PC-9 (cell line): ENCODE data around the gene SCGB3A1. TPM values are rescaled to one million over a fixed set of nuclear protein-coding genes. Genes with fewer than 3 reads are reported as not detected.

Experiments used
- BruUV-seq: library from RNA; stranded (reverse); fragments of 400-500 nt; replicated peaks from 2 replicates; lab custom pipeline; 2021; lab: Mats Ljungman, UMichigan
- CTCF ChIA-PET: fragments of 300-600 bp; sonication (Branson Sonifier 250); formaldehyde crosslinking; loops from one replicate; lab custom pipeline; 2022; ENCODE audit warnings: antibody characterized with exemption; lab: Charles Lee
- POLR2A ChIA-PET: fragments of 300-600 bp; sonication (Branson Sonifier 250); formaldehyde crosslinking; loops from one replicate; lab custom pipeline; 2022; ENCODE audit warnings: antibody characterized with exemption; ENCODE audit not compliant: unreplicated experiment; lab: Charles Lee
- DNase-seq, 2 experiments: peaks; one replicate each; pipeline versions ENCODE4 v3.0.0 to v3.0.0-alpha.2; 2015 to 2022; ENCODE audit warnings: mixed read lengths in 1 of 2
- H2AFZ ChIP-seq: fragments of 200-600 bp; sonication (generic); 2 replicates; pipeline ENCODE4 v1.8.1; 2017; ENCODE audit warnings: antibody characterized with exemption
- H3F3A ChIP-seq: fragments of 200-600 bp; sonication (generic); 2 replicates; pipeline ENCODE4 v1.8.1; 2017; ENCODE audit warnings: antibody characterized with exemption, mild to moderate bottlenecking, low read depth; ENCODE audit not compliant: insufficient read depth
- H3K27ac ChIP-seq: fragments of 200-600 bp; sonication (generic); 2 replicates; pipeline ENCODE4 v1.6.1; 2016; ENCODE audit warnings: mixed run types
- H3K27me3 ChIP-seq: fragments of 200-600 bp; sonication (generic); 2 replicates; pipeline ENCODE4 v1.6.1; 2016; ENCODE audit warnings: low read depth, mixed run types; ENCODE audit not compliant: insufficient read depth
- H3K36me3 ChIP-seq: fragments of 200-600 bp; sonication (generic); 2 replicates; pipeline ENCODE4 v1.6.1; 2016; ENCODE audit warnings: low read depth, mixed run types
- H3K4me1 ChIP-seq: fragments of 200-600 bp; sonication (generic); replicated peaks from 2 replicates; pipeline ENCODE4 v1.6.1; 2016; ENCODE audit warnings: mixed run types; ENCODE audit not compliant: insufficient read depth
- H3K4me2 ChIP-seq: fragments of 200-600 bp; sonication (generic); 2 replicates; pipeline ENCODE4 v1.6.1; 2017; ENCODE audit warnings: mixed run types
- H3K4me3 ChIP-seq: fragments of 200-600 bp; sonication (generic); 2 replicates; pipeline ENCODE4 v1.6.1; 2016; ENCODE audit warnings: mixed run types
- H3K79me2 ChIP-seq: fragments of 200-600 bp; sonication (generic); 2 replicates; pipeline ENCODE4 v1.6.1; 2017; ENCODE audit warnings: low read depth, mixed run types
- H3K9me2 ChIP-seq: fragments of 200-600 bp; sonication (generic); 2 replicates; pipeline ENCODE4 v1.8.1; 2017; ENCODE audit warnings: mild to moderate bottlenecking; ENCODE audit not compliant: insufficient read depth
- H3K9me3 ChIP-seq: fragments of 200-600 bp; sonication (generic); 2 replicates; pipeline ENCODE4 v1.8.1; 2016; ENCODE audit warnings: low read depth; ENCODE audit not compliant: insufficient read depth
- H4K20me1 ChIP-seq: fragments of 200-600 bp; sonication (generic); 2 replicates; pipeline ENCODE4 v1.8.1; 2017; ENCODE audit not compliant: insufficient read depth
- EZH2 ChIP-seq: fragments of 200-600 bp; sonication (generic); IDR thresholded peaks from 2 replicates; pipeline ENCODE4 v1.8.0; 2017; ENCODE audit warnings: antibody characterized with exemption, low read depth
- intact Hi-C: fragments of 100-400 bp; cut with micrococcal nuclease; formaldehyde crosslinking; loops from one replicate; pipeline ENCODE4 v1.10.0; 2022; ENCODE audit not compliant: unreplicated experiment
- total RNA-seq: library from RNA; stranded (reverse); gene quantifications from 2 replicates; pipeline ENCODE4 v1.2.3, GENCODE V29; 2021
- TF ChIP-seq, protein P1 (sequence below): fragments of 200-600 bp; sonication (generic); conservative IDR thresholded peaks from 2 replicates; pipeline ENCODE4 v1.6.1; 2017; ENCODE audit warnings: mixed run types, antibody characterized with exemption, mild to moderate bottlenecking, moderate library complexity

SCGB3A1 gene
- total RNA-seq, 1 experiment from 2014 or later: not detected

DNA sequence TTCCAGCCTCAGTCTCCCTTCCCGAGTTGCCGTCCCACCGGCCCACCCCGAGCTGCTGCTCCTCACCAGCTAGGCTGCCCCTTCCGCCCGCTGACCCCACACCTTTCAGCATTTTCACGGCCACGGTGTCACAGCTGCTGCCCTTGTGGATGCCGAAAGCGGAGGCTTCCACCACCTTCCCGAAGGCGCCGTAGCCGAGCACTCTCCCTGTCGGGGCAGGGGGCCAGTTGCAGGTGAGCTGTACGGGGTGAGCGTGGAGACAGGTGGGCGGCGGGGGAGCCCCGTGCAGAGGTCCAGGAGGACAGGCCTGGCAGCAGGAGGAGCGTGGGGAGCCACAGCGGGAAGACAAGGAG is 28.2 kb upstream of the SCGB3A1 start:
- Histone ChIP-seq H2AFZ (no peak overlapping the region), H3K9me2 (no peaks in the 10 kb centered on the region), H3K9me3 (no peaks in the 10 kb centered on the region), H4K20me1 (no peaks in the 10 kb centered on the region), H3K27me3 (peaks cover 33% of the 10 kb centered on the region), H3K4me2 (no peak overlapping the region), H3K27ac (no peak overlapping the region), H3K36me3 (no peaks in the 10 kb centered on the region), H3K79me2 (no peaks in the 10 kb centered on the region), H3K4me1 (no peaks in the 10 kb centered on the region), H3F3A (no peaks in the 10 kb centered on the region), H3K4me3 (no peak overlapping the region)
- ChIA-PET POLR2A (no interaction called here), CTCF (no interaction called here)
- no peak for TF ChIP-seq EZH2
- TF ChIP-seq, protein P1, sequence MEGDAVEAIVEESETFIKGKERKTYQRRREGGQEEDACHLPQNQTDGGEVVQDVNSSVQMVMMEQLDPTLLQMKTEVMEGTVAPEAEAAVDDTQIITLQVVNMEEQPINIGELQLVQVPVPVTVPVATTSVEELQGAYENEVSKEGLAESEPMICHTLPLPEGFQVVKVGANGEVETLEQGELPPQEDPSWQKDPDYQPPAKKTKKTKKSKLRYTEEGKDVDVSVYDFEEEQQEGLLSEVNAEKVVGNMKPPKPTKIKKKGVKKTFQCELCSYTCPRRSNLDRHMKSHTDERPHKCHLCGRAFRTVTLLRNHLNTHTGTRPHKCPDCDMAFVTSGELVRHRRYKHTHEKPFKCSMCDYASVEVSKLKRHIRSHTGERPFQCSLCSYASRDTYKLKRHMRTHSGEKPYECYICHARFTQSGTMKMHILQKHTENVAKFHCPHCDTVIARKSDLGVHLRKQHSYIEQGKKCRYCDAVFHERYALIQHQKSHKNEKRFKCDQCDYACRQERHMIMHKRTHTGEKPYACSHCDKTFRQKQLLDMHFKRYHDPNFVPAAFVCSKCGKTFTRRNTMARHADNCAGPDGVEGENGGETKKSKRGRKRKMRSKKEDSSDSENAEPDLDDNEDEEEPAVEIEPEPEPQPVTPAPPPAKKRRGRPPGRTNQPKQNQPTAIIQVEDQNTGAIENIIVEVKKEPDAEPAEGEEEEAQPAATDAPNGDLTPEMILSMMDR: no peak
- no peak for DNase-seq
- BruUV-seq: no TSS peak
- intact Hi-C loops: no loop called here

DNA sequence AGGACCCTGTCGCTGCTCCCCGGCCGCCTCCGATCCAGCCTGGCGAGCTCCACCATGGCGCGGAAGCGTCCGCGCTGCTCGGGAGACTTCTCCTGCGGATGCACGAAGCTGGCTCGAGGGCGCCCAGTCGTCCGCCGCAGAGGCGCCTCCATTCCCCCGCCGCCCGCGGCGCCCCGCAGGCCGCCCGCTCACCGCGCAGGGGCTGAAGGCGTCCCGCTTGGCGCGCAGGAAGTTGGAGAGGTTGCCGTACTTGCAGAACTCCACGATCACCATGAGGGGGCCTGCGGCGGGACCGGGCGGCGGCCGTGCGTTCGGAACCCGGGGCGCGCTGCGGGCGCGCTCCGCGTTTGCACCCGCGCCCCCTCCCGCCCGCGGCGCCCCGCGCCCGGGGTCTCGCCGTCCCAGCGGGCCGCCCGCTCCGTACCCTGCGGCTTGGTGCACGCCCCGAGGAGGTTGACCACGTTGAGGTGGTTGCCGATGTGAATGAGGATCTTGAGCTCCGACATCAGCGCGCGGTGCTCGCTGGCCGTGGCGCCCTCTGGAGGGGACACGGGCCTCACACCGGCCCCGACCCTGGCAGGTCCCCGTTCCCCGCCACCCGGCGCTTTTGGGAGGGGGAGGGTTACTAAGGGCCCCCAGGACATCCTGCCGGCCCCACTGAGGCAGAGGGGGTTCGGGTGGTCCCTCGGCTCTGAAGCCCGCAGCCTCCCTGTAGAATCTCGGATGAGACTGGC is 27.7 kb upstream of the SCGB3A1 start:
- Histone ChIP-seq H3F3A (no peaks in the 10 kb centered on the region), H3K27ac (no peak overlapping the region), H3K9me2 (no peaks in the 10 kb centered on the region), H3K27me3 (peaks cover 31% of the 10 kb centered on the region), H3K79me2 (no peaks in the 10 kb centered on the region), H3K36me3 (no peaks in the 10 kb centered on the region), H3K4me1 (no peaks in the 10 kb centered on the region), H4K20me1 (no peaks in the 10 kb centered on the region), H3K4me2 (no peak overlapping the region), H2AFZ (no peak overlapping the region), H3K9me3 (no peaks in the 10 kb centered on the region), H3K4me3 (no peak overlapping the region)
- ChIA-PET CTCF (no interaction called here), POLR2A (no interaction called here)
- no peak for DNase-seq
- no peak for TF ChIP-seq EZH2
- TF ChIP-seq, protein P1: no peak
- no TSS peak for BruUV-seq
- intact Hi-C loops: no loop called here

DNA sequence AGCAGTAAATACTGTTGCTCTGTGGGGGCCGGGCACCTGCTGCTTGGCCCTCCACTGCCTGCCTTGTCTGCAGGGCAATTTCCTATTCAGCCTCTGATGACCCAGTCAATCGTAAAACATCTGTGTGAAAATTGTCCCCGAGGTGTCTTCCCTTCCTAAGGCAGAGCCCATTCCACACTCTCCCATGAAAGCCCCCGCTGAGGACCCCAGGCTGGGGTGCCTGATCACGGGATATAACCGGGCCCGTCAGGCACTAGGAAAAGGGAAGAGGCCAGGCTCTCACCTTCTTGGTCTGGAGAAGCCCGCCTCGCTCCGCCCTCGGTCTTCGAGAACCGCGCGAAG is 27.2 kb upstream of the SCGB3A1 start:
- no peak for DNase-seq
- Histone ChIP-seq H3F3A (no peaks in the 10 kb centered on the region), H3K4me2 (no peak overlapping the region), H3K4me1 (no peaks in the 10 kb centered on the region), H3K36me3 (no peaks in the 10 kb centered on the region), H2AFZ (no peak overlapping the region), H3K27me3 (peaks cover 36% of the 10 kb centered on the region), H3K27ac (no peak overlapping the region), H3K79me2 (no peaks in the 10 kb centered on the region), H3K4me3 (no peak overlapping the region), H3K9me3 (no peaks in the 10 kb centered on the region), H3K9me2 (no peaks in the 10 kb centered on the region), H4K20me1 (no peaks in the 10 kb centered on the region)
- TF ChIP-seq EZH2: no peak
- TF ChIP-seq, protein P1: no peak
- BruUV-seq: no TSS peak
- ChIA-PET CTCF (no interaction called here), POLR2A (no interaction called here)
- intact Hi-C loops: no loop called here
